Karpas-422 (cell line): ENCODE measurements around the gene DNAH11. TPM values are rescaled to one million over a fixed set of nuclear protein-coding genes. Genes with fewer than 3 reads are reported as not detected.
"Not testable (repeated sequence)": the region's sequence is repeated elsewhere in the genome, so short reads cannot be mapped to it uniquely, and the experiment has no call there.

Experiments used
- DNase-seq: peaks from one replicate; pipeline ENCODE4 v3.0.0-alpha.2; 2015
- H2AFZ ChIP-seq: fragments of 200-600 bp; sonication (generic); 2 replicates; pipeline ENCODE4 v1.6.1; 2014; ENCODE audit warnings: antibody characterized with exemption, low read length, mixed read lengths
- H3K27ac ChIP-seq: fragments of 200-600 bp; sonication (generic); 2 replicates; pipeline ENCODE4 v1.5.1; 2014; ENCODE audit warnings: mild to moderate bottlenecking, low read length, moderate library complexity
- H3K27me3 ChIP-seq: fragments of 200-600 bp; sonication (generic); 2 replicates; pipeline ENCODE4 v1.6.1; 2014; ENCODE audit warnings: low read length, mixed read lengths
- H3K36me3 ChIP-seq: fragments of 200-600 bp; sonication (generic); 2 replicates; pipeline ENCODE4 v1.6.1; 2014; ENCODE audit warnings: low read length, mixed read lengths; ENCODE audit not compliant: insufficient read depth
- H3K4me1 ChIP-seq: fragments of 200-600 bp; sonication (generic); 2 replicates; pipeline ENCODE4 v1.6.1; 2014; ENCODE audit warnings: mild to moderate bottlenecking, low read length, mixed read lengths
- H3K4me2 ChIP-seq: fragments of 200-600 bp; sonication (generic); 2 replicates; pipeline ENCODE4 v1.6.1; 2014; ENCODE audit warnings: low read length, low read depth, mild to moderate bottlenecking; ENCODE audit not compliant: poor library complexity, severe bottlenecking
- H3K4me3 ChIP-seq: fragments of 200-600 bp; sonication (generic); 2 replicates; pipeline ENCODE4 v1.5.1; 2014; ENCODE audit warnings: mild to moderate bottlenecking, antibody characterized with exemption, low read length, mixed read lengths
- H3K79me2 ChIP-seq: fragments of 200-600 bp; sonication (generic); 2 replicates; pipeline ENCODE4 v1.6.1; 2014; ENCODE audit warnings: mild to moderate bottlenecking, low read length, mixed read lengths
- H3K9ac ChIP-seq: fragments of 200-600 bp; sonication (generic); 2 replicates; pipeline ENCODE4 v1.6.0; 2014; ENCODE audit warnings: low read length
- H3K9me2 ChIP-seq: fragments of 200-600 bp; sonication (generic), shearing (Covaris generic); replicated peaks from 2 replicates; pipeline ENCODE4 v1.6.0; 2014; ENCODE audit warnings: mild to moderate bottlenecking, low read length, moderate library complexity; ENCODE audit not compliant: insufficient read depth
- H3K9me3 ChIP-seq: fragments of 300-700, 200-600 bp; sonication (generic); 2 replicates; pipeline ENCODE4 v1.6.1; 2014; ENCODE audit warnings: low read length, mixed read lengths
- H4K20me1 ChIP-seq: fragments of 200-600 bp; sonication (generic); 2 replicates; pipeline ENCODE4 v1.6.1; 2014; ENCODE audit warnings: mild to moderate bottlenecking, antibody characterized with exemption, low read length, low read depth; ENCODE audit not compliant: insufficient read depth
- total RNA-seq: library from RNA; depleted of rRNA; stranded (reverse); fragments of >200 nt; shearing (Covaris generic); gene quantifications from 2 replicates; pipeline ENCODE4 v1.2.3, GENCODE V29; 2014; ENCODE audit warnings: low replicate concordance

DNAH11 gene
- total RNA-seq, 1 experiment from 2014 or later = 0.04 TPM

- Histone ChIP-seq H3K4me3 (no peak overlapping the region), H3K4me2 (no peak overlapping the region), H3K79me2 (no peaks in the 10 kb centered on the region), H2AFZ (no peak overlapping the region), H3K36me3 (peaks cover 21% of the 10 kb centered on the region), H3K27me3 (no peaks in the 10 kb centered on the region), H3K9me2 (no peaks in the 10 kb centered on the region), H3K9me3 (no peaks in the 10 kb centered on the region), H3K4me1 (no peaks in the 10 kb centered on the region), H3K27ac (no peak overlapping the region), H3K9ac (no peak overlapping the region), H4K20me1 (no peaks in the 10 kb centered on the region)
- no peak for DNase-seq
Measured at GRCh38 chr7:21883069-21883468, 340.2 kb downstream of the DNAH11 start.

GRCh38 chr7:21883501-21883900, 340.7 kb downstream of the DNAH11 start:
- not testable (repeated sequence) for H2AFZ ChIP-seq, H3K27ac ChIP-seq, H3K9ac ChIP-seq, H3K4me3 ChIP-seq, H3K4me1 ChIP-seq, H3K9me2 ChIP-seq, DNase-seq, H3K4me2 ChIP-seq, H3K27me3 ChIP-seq, H4K20me1 ChIP-seq, H3K9me3 ChIP-seq, H3K79me2 ChIP-seq
- peaks cover 19% of the 10 kb centered on the region for H3K36me3 ChIP-seq

DNA sequence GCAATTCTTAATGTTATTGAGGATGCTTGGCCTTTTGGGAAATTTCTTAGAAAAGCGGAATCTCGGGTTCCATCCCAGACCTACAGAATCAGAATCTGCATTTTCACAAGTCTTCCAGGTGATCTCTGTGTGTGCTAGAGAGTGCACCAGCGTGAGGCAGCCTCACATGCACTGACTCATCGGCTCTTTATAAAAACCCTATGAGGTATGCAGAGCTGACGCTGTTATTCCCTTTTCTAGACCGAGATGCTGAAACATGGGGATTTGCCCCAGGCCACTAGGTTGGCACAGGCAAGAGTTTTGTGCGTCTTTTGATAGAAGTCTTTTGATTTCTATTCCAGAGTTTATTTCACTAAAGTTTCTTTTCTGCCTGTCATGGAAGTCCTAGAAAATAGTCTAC, 341.7 kb downstream of the DNAH11 start:
- Histone ChIP-seq H3K4me1 (peaks cover 2% of the 10 kb centered on the region), H3K9me2 (no peaks in the 10 kb centered on the region), H2AFZ (no peak overlapping the region), H3K4me3 (no peak overlapping the region), H4K20me1 (no peaks in the 10 kb centered on the region), H3K36me3 (peaks cover 19% of the 10 kb centered on the region), H3K27ac (no peak overlapping the region), H3K79me2 (no peaks in the 10 kb centered on the region), H3K9ac (no peak overlapping the region), H3K9me3 (no peaks in the 10 kb centered on the region), H3K4me2 (no peak overlapping the region), H3K27me3 (no peaks in the 10 kb centered on the region)
- no peak for DNase-seq

DNA sequence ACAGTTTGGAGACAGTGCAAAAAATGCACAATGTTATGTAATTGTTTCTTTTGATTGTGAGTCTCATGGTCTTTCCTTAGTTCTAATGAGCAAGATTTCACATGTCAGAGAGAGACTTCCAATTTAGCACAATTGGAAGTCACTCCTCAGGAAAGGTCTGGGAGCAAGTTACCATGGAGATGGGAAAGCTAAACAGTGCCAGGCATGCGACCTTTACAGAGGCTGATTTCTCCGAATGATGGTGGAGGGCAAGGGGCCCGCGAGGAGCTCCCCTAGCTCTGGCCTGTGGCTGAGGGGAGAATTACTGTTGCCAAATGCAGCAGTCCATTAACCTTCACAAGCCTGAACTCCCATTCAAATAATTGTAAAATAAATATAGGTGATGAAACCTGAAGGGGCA, 343.6 kb downstream of the DNAH11 start:
- no peak overlapping the region for H3K4me3 ChIP-seq
- no peaks in the 10 kb centered on the region for H4K20me1 ChIP-seq
- H2AFZ ChIP-seq = no peak overlapping the region
- no peaks in the 10 kb centered on the region for H3K9me2 ChIP-seq
- peaks cover 20% of the 10 kb centered on the region for H3K4me1 ChIP-seq
- no peak for DNase-seq
- H3K27ac ChIP-seq = no peak overlapping the region
- H3K27me3 ChIP-seq = no peaks in the 10 kb centered on the region
- no peak overlapping the region for H3K9ac ChIP-seq
- no peak overlapping the region for H3K4me2 ChIP-seq
- peaks cover 12% of the 10 kb centered on the region; the same call in 1 of the 2 replicates for H3K36me3 ChIP-seq
- H3K9me3 ChIP-seq = no peaks in the 10 kb centered on the region
- H3K79me2 ChIP-seq = no peaks in the 10 kb centered on the region

GRCh38 chr7:21887353-21887752, 344.5 kb downstream of the DNAH11 start:
- Histone ChIP-seq H3K4me2 (no peak overlapping the region), H3K9me2 (no peaks in the 10 kb centered on the region), H3K27me3 (no peaks in the 10 kb centered on the region), H3K79me2 (no peaks in the 10 kb centered on the region), H3K9ac (no peak overlapping the region), H3K36me3 (peaks cover 12% of the 10 kb centered on the region; the same call in 1 of the 2 replicates), H3K4me1 (peaks cover 22% of the 10 kb centered on the region), H2AFZ (no peak overlapping the region), H3K9me3 (no peaks in the 10 kb centered on the region), H3K27ac (no peak overlapping the region), H4K20me1 (no peaks in the 10 kb centered on the region), H3K4me3 (no peak overlapping the region)
- no peak for DNase-seq

GRCh38 chr7:21887779-21888178, 344.9 kb downstream of the DNAH11 start:
- Histone ChIP-seq H3K4me3 (no peak overlapping the region), H3K9me3 (no peaks in the 10 kb centered on the region), H3K27ac (no peak overlapping the region), H2AFZ (no peak overlapping the region), H4K20me1 (no peaks in the 10 kb centered on the region), H3K4me2 (no peak overlapping the region), H3K27me3 (no peaks in the 10 kb centered on the region), H3K4me1 (peaks cover 23% of the 10 kb centered on the region), H3K79me2 (no peaks in the 10 kb centered on the region), H3K36me3 (peaks cover 12% of the 10 kb centered on the region; the same call in 1 of the 2 replicates), H3K9ac (no peak overlapping the region), H3K9me2 (no peaks in the 10 kb centered on the region)
- no peak for DNase-seq

DNA sequence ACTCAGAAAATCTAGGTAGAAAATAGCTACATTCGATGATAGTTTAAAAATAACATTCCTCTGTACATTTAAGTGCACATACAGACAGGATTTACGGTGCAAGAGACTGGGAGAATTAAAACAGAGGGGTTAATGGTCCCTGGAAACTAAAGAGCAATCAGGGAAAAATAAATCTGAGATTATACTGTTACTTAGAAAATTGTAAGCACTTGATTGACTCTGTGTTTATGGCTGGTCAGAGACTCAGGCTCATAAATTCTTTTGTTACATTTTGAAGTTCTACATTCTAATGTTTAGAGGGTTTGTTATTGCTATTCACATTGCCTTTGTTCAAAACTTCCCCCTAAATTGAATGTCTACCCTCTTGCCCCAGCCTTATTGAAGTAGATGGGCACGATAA, 348.5 kb downstream of the DNAH11 start:
- H3K27ac ChIP-seq = peak overlapping the region; percentile 17; the same call in 1 of the 2 replicates
- H3K79me2 ChIP-seq = no peaks in the 10 kb centered on the region
- no peaks in the 10 kb centered on the region for H4K20me1 ChIP-seq
- peaks cover 33% of the 10 kb centered on the region for H3K36me3 ChIP-seq
- no peaks in the 10 kb centered on the region for H3K9me2 ChIP-seq
- H2AFZ ChIP-seq = no peak overlapping the region
- no peak overlapping the region for H3K9ac ChIP-seq
- H3K4me1 ChIP-seq = peaks cover 23% of the 10 kb centered on the region
- no peak overlapping the region for H3K4me2 ChIP-seq
- H3K9me3 ChIP-seq = no peaks in the 10 kb centered on the region
- no peaks in the 10 kb centered on the region for H3K27me3 ChIP-seq
- no peak for DNase-seq
- no peak overlapping the region for H3K4me3 ChIP-seq

DNA sequence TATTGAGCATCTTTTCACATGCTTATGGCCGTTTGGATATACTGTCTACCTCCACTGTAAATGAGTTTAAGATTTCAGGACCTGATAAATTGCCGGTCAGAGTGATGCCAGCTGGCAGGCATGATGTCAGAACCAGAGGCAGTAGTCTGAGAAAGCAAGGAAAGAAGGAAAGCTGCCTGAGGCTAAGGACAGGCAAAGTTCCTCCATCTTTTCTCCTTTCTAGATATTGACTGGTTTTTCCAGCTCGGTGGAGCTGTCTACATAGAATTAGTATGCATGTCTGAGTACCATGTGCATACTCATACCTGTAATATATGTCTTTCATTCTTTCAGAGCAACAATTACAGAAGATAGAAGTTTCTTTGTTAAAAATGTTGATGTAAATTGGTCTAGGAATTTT, 350.6 kb downstream of the DNAH11 start:
- H3K9me2 ChIP-seq = no peaks in the 10 kb centered on the region
- no peak overlapping the region for H3K4me3 ChIP-seq
- no peak for DNase-seq
- H3K4me1 ChIP-seq = peaks cover 27% of the 10 kb centered on the region
- no peak overlapping the region for H3K27ac ChIP-seq
- no peak overlapping the region for H3K9ac ChIP-seq
- no peaks in the 10 kb centered on the region for H3K79me2 ChIP-seq
- H3K9me3 ChIP-seq = no peaks in the 10 kb centered on the region
- peaks cover 44% of the 10 kb centered on the region for H3K36me3 ChIP-seq
- H4K20me1 ChIP-seq = no peaks in the 10 kb centered on the region
- H3K4me2 ChIP-seq = no peak overlapping the region
- no peak overlapping the region for H2AFZ ChIP-seq
- no peaks in the 10 kb centered on the region for H3K27me3 ChIP-seq
